HG03469 (cell line): ENCODE results near the gene SRSF7.
"Not testable (repeated sequence)": the region's sequence is repeated elsewhere in the genome, so short reads cannot be mapped to it uniquely, and the experiment has no call there.

Experiments
- ATAC-seq: cut with Tn5 transposase; IDR thresholded peaks from one replicate; pipeline ENCODE4 v1.9.1; 2021; ENCODE audit warnings: mild to moderate bottlenecking, moderate library complexity, moderate number of reproducible peaks; ENCODE audit not compliant: unreplicated experiment

Gene SRSF7

GRCh38 chr2:38734299-38735058 is 16.7 kb downstream of the SRSF7 start:
- ATAC-seq: no peak

DNA sequence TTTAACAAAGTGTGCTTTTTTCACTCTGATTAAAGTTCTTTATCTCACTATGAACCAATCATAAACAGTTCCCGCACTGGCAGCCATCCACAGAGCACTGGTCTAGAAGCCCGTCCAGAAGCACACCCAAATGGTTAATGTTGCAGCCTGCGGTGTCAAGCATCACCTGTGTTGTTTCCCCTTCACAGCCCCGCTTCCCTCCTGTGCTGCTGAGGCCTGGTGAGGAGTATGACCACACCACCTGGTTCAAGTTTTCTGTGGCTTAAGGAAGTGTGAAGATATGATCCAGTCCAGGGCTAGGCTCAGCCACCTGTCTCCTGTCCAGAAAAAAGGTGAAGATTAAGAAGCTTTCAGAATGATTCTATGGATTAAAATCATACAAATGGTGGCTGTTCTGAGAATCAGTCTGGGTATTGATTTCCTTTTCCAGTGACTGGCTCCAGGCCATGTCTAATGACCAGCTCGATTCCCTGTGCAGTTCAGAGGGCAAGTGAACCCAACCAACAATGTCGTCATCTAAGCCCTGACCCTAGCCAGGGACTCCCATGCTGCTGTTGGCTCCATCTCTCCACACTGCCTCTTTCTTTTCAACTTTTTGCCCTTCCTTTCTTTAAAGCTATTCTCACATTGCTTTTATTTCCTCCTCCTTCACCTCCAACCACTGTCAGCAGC is 17.7 kb downstream of the SRSF7 start:
- ATAC-seq: no peak

DNA sequence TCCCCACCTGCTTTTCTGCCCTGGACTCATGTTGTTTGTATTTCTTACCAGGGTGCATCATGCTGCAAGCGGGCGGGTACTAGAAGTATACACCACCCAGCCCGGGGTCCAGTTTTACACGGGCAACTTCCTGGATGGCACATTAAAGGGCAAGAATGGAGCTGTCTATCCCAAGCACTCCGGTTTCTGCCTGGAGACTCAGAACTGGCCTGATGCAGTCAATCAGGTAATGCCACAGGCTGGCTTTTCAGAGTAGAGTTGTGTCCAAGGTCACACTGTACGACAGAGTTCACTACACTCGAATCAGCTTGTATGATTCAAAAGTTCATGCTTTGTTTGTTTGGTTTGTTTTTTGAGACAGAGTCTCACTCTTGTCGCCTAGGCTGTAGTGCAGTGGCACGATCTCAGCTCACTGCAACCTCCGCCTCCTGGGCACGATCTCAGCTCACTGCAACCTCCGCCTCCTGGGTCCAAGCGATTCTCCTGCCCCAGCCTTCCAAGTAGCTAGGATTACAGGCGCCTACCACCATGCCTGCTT is 19.4 kb downstream of the SRSF7 start:
- no peak for ATAC-seq

DNA sequence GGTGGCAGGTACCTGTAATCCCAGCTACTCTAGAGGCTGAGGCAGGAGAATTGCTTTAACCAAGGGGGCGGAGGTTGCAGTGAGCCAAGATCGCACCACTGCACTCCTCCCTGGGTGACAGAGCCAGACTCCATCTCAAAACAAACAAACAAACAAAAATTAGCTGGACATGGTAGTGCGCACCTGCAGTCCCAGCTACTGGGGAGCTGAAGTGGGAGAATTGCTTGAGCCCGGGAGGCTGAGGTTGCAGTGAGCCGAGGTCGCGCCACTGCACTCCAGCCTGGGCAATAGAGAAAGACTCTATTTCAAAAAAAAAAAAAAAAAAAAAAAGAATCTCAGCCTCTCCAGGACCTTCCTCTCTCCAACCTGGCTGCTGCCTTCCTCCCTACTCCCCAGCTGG is 20.1 kb downstream of the SRSF7 start:
- no peak for ATAC-seq

DNA sequence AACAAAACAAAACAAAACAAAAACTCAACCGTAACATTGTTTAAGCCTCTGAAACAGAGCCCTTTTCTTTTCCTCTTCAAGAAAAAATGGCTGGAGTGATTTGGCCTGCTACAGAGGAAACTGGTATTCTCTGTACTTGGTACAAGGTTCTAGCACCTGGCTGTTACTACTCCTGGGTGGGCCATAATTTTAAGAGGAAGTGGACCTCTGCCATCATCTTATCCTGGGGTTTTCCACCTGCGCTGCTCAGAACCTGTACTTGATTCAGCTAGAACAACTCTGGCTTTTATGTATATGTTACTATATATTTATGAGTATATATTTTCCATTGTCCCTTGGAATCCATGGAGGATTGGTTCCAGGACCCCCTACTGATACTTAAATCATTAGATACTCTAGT is 22.5 kb downstream of the SRSF7 start:
- ATAC-seq: no peak

- ATAC-seq: no peak
Measured at GRCh38 chr2:38727661-38728060, 23.5 kb downstream of the SRSF7 start.

GRCh38 chr2:38723173-38723572 is 28.0 kb downstream of the SRSF7 start:
- ATAC-seq: no peak

GRCh38 chr2:38722271-38723061 is 28.7 kb downstream of the SRSF7 start:
- ATAC-seq: no peak

GRCh38 chr2:38720613-38721241 is 30.4 kb downstream of the SRSF7 start:
- no peak for ATAC-seq

GRCh38 chr2:38719706-38720105 is 31.5 kb downstream of the SRSF7 start:
- no peak for ATAC-seq

DNA sequence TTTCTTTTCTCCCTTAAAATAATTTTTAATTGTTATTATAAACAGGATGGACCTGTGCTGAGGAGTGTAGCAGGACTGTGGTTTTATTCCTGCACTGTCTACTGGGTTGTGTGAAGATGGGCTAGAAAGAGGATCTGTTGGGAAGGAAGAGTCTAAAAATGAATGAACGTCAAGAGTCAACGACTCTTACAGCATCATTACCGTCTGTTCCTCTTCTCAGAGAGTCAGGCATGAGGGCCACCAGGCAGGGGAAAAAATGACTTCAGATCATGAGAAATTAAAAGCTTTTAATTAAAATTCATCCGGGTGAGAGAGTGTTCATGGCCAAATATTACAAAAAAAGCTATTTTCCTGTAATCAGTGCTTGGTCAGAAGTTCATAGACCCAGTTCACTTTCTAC is 32.6 kb downstream of the SRSF7 start:
- no peak for ATAC-seq

- ATAC-seq: no peak
Measured at GRCh38 chr2:38716185-38716584, 35.0 kb downstream of the SRSF7 start.

DNA sequence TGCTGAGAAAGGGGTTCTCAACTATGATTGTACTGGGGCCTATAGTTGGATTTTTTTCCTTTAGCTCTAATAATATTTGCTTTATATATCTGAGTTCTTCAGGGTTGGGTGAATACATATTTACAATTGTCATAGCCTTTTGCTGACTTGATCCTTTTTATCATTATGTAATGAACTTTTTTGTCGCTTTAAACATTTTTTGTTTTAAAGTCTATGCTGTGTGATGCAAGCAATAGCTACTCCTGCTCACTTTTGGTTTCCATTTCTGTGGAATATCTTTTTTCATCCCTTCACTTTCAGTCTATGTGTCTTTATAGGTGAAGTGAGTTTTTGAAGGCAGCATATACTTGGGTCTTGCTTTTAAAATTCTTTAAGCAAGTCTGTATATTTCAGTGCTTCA is 36.2 kb downstream of the SRSF7 start:
- not testable (repeated sequence) for ATAC-seq

DNA sequence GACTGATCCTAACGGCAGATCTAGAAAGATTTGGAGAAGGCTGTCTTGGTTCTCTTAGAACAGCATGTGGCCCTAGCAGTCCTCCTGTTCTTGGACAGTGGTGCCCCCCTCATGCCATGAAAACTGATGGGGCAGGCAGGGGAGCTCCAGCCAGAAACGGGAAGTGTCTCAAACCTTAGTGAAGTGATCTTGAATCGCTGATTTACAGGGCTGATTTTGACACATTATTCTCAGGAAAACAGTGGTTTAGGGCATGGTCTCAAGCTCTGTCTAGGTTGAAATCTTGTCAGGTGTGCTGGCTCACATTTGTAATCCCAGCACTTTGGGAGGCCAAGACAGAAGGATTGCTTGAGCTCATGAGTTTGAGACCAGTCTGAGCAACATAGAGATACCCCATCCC is 37.8 kb downstream of the SRSF7 start:
- ATAC-seq: no peak

- no peak for ATAC-seq
Measured at GRCh38 chr2:38712871-38713270, 38.3 kb downstream of the SRSF7 start.

DNA sequence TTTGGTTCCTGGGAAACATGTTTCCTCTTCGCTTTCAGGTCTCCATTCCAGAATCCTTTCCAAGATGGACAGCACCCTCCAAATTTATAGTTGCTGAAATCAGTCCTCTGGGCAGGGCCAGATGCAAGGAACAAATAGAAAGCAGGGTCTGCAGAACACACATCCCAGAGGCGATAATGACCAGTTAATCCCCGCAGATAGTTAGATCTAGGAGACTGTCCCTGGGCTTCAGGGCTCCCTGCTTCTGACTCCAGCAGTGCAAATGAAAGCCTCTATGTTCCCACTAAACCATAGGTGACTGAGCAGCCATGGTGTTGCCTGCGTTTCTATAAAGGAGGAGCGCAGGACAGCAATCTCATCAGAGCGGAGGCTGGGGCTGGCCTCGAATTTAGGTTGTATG is 38.7 kb downstream of the SRSF7 start:
- ATAC-seq: no peak

DNA sequence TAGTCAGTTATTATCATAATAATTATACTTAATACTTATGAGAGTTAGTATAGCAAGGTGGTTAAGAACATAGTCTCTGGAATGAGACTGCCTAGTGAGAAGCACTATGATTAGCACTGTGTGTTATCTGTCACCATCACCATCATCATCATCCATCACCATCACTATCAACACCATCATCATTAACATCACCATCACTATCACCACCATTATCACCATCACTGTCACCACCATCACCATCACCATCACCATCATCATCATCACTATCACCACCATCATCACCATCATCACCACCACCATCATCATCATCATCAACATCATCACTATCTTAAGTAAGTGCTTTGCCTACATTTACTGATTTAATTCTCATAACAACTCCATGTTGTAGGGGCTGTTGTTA is 39.6 kb downstream of the SRSF7 start:
- ATAC-seq: no peak

DNA sequence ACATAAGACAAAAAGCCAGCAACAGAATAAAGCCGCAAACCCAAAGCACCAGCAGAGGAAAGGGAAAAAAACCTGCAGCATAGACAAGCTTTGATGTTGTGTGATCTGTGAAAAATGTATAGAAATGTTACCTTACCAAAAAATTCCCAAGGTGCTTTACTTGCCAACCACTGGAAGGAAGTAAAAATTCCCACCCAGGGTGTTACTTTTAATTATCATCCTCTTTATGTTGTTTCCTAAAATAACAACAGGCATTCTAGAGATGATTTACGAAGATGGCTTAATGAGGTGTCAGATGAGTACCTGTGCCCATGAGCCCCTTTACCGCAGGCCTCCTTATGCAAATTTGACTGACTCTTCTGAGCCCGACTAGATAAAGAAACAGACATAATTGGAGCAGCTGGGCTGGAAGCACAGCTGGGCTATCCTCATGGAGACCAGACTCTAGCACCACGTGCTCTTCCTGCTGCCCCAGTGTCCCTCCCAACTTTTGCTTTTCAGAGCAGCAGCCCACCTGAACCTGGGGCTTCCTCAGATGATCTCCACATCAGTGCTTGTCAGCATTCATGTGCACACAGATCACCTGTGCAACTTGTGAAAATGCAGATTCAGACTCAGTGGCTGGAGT is 41.5 kb downstream of the SRSF7 start:
- ATAC-seq: no peak

GRCh38 chr2:38708900-38709566 is 42.1 kb downstream of the SRSF7 start:
- ATAC-seq: no peak

GRCh38 chr2:38708491-38708890 is 42.7 kb downstream of the SRSF7 start:
- not testable (repeated sequence) for ATAC-seq
